Natural killer cell (primary cell): ENCODE data around the gene PAK2. TPM values are rescaled to one million over a fixed set of nuclear protein-coding genes. Genes with fewer than 3 reads are reported as not detected.
"Not testable (repeated sequence)": the region's sequence is repeated elsewhere in the genome, so short reads cannot be mapped to it uniquely, and the experiment has no call there.

Experiments
- ATAC-seq, 3 donors: fragments of 150-1000 bp in 2 of 3; fragments of 200-7000 bp in 1 of 3; cut with Tn5 transposase; 1 replicate in 1 of 3; 2 replicates in 2 of 3; pipeline ENCODE4 v1.10.0; 2021; ENCODE audit warnings: mild to moderate bottlenecking in 2 of 3, moderate library complexity in 2 of 3
- DNase-seq, 2 donors: peaks; one replicate each; pipeline versions ENCODE4 v3.0.0 to v3.0.0-alpha.2; 2013 to 2021; ENCODE audit warnings: mixed read lengths in 1 of 2
- H3K27ac ChIP-seq: one replicate; pipeline ENCODE4 v1.5.1; 2013; ENCODE audit warnings: mild to moderate bottlenecking, low read length
- H3K27me3 ChIP-seq: one replicate; pipeline ENCODE4 v1.6.1; 2013; ENCODE audit warnings: low read length; ENCODE audit not compliant: control insufficient read depth, insufficient read depth
- H3K36me3 ChIP-seq: one replicate; pipeline ENCODE4 v1.6.1; 2013; ENCODE audit warnings: low read length; ENCODE audit not compliant: control insufficient read depth, insufficient read depth
- H3K4me1 ChIP-seq: one replicate; pipeline ENCODE4 v1.6.1; 2013; ENCODE audit warnings: low read length; ENCODE audit not compliant: control insufficient read depth, insufficient read depth
- H3K4me3 ChIP-seq: one replicate; pipeline ENCODE4 v1.5.1; 2013; ENCODE audit warnings: low read length
- H3K9me3 ChIP-seq: one replicate; pipeline ENCODE4 v1.6.1; 2013; ENCODE audit warnings: low read length; ENCODE audit not compliant: control insufficient read depth, insufficient read depth
- H3K27ac Mint-ChIP-seq, 2 donors: one replicate each; pipeline ENCODE4 v1.8.0; 2022; ENCODE audit warnings: mild to moderate bottlenecking in 2 of 2, mixed read lengths in 2 of 2, moderate library complexity in 1 of 2
- H3K27me3 Mint-ChIP-seq, 2 donors: one replicate each; pipeline ENCODE4 v1.8.0; 2022; ENCODE audit warnings: low read depth in 2 of 2, mixed read lengths in 2 of 2
- H3K36me3 Mint-ChIP-seq: one replicate; pipeline ENCODE4 v1.8.0; 2022; ENCODE audit warnings: mixed read lengths
- H3K4me1 Mint-ChIP-seq, 2 donors: one replicate each; pipeline ENCODE4 v1.8.0; 2022; ENCODE audit warnings: mixed read lengths in 2 of 2
- H3K4me3 Mint-ChIP-seq: one replicate; pipeline ENCODE4 v1.8.0; 2022; ENCODE audit warnings: mild to moderate bottlenecking, moderate library complexity, mixed read lengths
- H3K9me3 Mint-ChIP-seq, 2 donors: one replicate each; pipeline ENCODE4 v1.8.0; 2022; ENCODE audit warnings: mixed read lengths in 2 of 2
- CTCF ChIP-seq: fragments of 200-600 bp; IDR thresholded peaks from one replicate; pipeline ENCODE4 v1.8.0; 2022; ENCODE audit warnings: antibody characterized with exemption
- WGBS: methylation state at CpG from one replicate; pipeline ENCODE4 v1.1.7; 2013; ENCODE audit warnings: missing lambda C conversion rate; ENCODE audit not compliant: insufficient coverage; 5-methylcytosine and 5-hydroxymethylcytosine counted together
- intact Hi-C: fragments of 100-400 bp; cut with micrococcal nuclease; formaldehyde crosslinking; loops from one replicate; pipeline ENCODE4 v1.14.2; 2022
- total RNA-seq, 4 donors: library from RNA; stranded (reverse); fragments of 120-200 nt in 1 of 4; gene quantifications; one replicate each; pipeline versions ENCODE4 v1.2.3 to v1.2.4, GENCODE V29; 2013 to 2022

Gene PAK2
- total RNA-seq, 3 donors from 2014 or later (not counting 1 experiment from before 2014, with no cell fraction given), result 64.5 to 68.6 (median 66.4) TPM

GRCh38 chr3:196741249-196741889, 1.7 kb downstream of the PAK2 start:
- TF ChIP-seq CTCF, result no peak
- Mint-ChIP-seq H3K27ac (peak overlapping the region; percentile 92 to 93), H3K4me1 (peaks cover 26 to 31% of the 10 kb centered on the region in 2 donors), H3K4me3 (peak overlapping the region; percentile 98), H3K9me3 (no peaks in the 10 kb centered on the region), H3K36me3 (peaks cover 7% of the 10 kb centered on the region), H3K27me3 (no peaks in the 10 kb centered on the region)
- H3K27me3 ChIP-seq, result no peaks in the 10 kb centered on the region
- ATAC-seq (no peak), DNase-seq (no peak)
- no peaks in the 10 kb centered on the region for H3K36me3 ChIP-seq
- WGBS, result 13% methylated on average over 3 of the region's 5 CpGs
- H3K9me3 ChIP-seq, result no peaks in the 10 kb centered on the region
- H3K27ac ChIP-seq, result peak overlapping the region; percentile 83
- peaks cover 13% of the 10 kb centered on the region for H3K4me1 ChIP-seq
- intact Hi-C loops, result no loop called here
- H3K4me3 ChIP-seq, result peak overlapping the region; percentile 81

GRCh38 chr3:196743569-196743968, 3.9 kb downstream of the PAK2 start:
- H3K27ac ChIP-seq, H3K27me3 Mint-ChIP-seq, H3K36me3 Mint-ChIP-seq, H3K4me3 Mint-ChIP-seq, H3K27me3 ChIP-seq, intact Hi-C loops, H3K4me3 ChIP-seq, H3K9me3 Mint-ChIP-seq, ATAC-seq, H3K36me3 ChIP-seq, H3K9me3 ChIP-seq, DNase-seq: not testable (repeated sequence)
- Mint-ChIP-seq H3K4me1 (peaks cover 36 to 42% of the 10 kb centered on the region in 2 donors), H3K27ac (peak overlapping the region in 1 of 2 donors; percentile 17)
- WGBS, result 97% methylated on average over 7 of the region's 10 CpGs
- peaks cover 13% of the 10 kb centered on the region for H3K4me1 ChIP-seq

GRCh38 chr3:196749125-196749524, 9.5 kb downstream of the PAK2 start:
- Mint-ChIP-seq H3K4me3 (no peak overlapping the region), H3K27me3 (no peaks in the 10 kb centered on the region), H3K36me3 (no peaks in the 10 kb centered on the region), H3K4me1 (peaks cover 35 to 41% of the 10 kb centered on the region in 2 donors), H3K27ac (peak overlapping the region; percentile 22 to 27), H3K9me3 (no peaks in the 10 kb centered on the region)
- Histone ChIP-seq H3K27me3 (no peaks in the 10 kb centered on the region), H3K27ac (no peak overlapping the region), H3K9me3 (no peaks in the 10 kb centered on the region), H3K4me1 (no peaks in the 10 kb centered on the region), H3K36me3 (no peaks in the 10 kb centered on the region), H3K4me3 (no peak overlapping the region)
- 90% methylated on average over 6 of the region's 8 CpGs for WGBS
- TF ChIP-seq CTCF, result no peak
- intact Hi-C loops, result no loop called here
- ATAC-seq (no peak), DNase-seq (no peak)

GRCh38 chr3:196753201-196753600, 13.5 kb downstream of the PAK2 start:
- WGBS, result 99% methylated on average over 8 of the region's 8 CpGs
- Histone ChIP-seq H3K4me1 (peaks cover 4% of the 10 kb centered on the region), H3K4me3 (no peak overlapping the region), H3K9me3 (peaks cover 11% of the 10 kb centered on the region), H3K27ac (no peak overlapping the region), H3K36me3 (peaks cover 5% of the 10 kb centered on the region), H3K27me3 (no peaks in the 10 kb centered on the region)
- Mint-ChIP-seq H3K9me3 (peaks cover 0 to 3% of the 10 kb centered on the region in 2 donors), H3K27me3 (no peaks in the 10 kb centered on the region), H3K4me1 (peaks cover 60 to 63% of the 10 kb centered on the region in 2 donors), H3K36me3 (no peaks in the 10 kb centered on the region), H3K4me3 (no peak overlapping the region), H3K27ac (peak overlapping the region in 1 of 2 donors; percentile 59)
- intact Hi-C loops, result no loop called here
- no peak for TF ChIP-seq CTCF
- ATAC-seq, result no peak
- no peak for DNase-seq
